A549 (cell line): ENCODE measurements around the gene HSPB7.

Experiments used
- EP300 ChIP-seq, 2 experiments: fragments of >200 bp; sonication (Bioruptor Twin); formaldehyde crosslinking; IDR thresholded peaks; 2 replicates in 1 of 2; 3 replicates in 1 of 2; pipeline ENCODE4 v1.6.1; 2016 to 2017
- TF ChIP-seq, protein P1 (sequence below): fragments of >200 bp; sonication (Bioruptor Twin); formaldehyde crosslinking; IDR thresholded peaks from 3 replicates; pipeline ENCODE4 v1.5.1; 2016
- TF ChIP-seq, protein P2 (sequence below): fragments of 250-450 bp; sonication (Bioruptor Pico); IDR thresholded peaks from 2 replicates; pipeline ENCODE4 v1.5.0; 2020; ENCODE audit warnings: low read depth, mild to moderate bottlenecking, moderate library complexity
- TF ChIP-seq, protein P3 (sequence below): fragments of 200-600 bp; sonication (generic); IDR thresholded peaks from 2 replicates; pipeline ENCODE4 v1.6.1; 2016; ENCODE audit warnings: antibody characterized with exemption, mild to moderate bottlenecking, moderate library complexity

DNA sequence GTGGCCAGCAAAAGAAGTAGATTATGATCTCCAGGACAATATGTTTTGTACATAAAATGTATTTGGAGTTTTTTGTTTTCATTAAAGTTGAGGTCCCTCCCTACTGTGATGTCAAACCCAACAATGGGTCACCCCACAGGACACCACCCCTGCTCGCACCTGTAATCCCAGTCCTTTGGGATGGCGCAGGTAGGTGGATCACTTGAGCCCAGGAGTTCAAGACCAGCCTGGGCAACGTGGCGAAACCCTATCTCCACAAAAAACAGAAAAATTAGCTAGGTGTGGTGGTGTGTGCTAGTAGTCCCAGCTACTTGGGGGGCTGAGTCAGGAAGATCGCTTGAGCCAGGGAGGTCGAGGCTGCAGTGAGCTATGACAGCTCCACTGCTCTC is 50.9 kb downstream of the HSPB7 start:
- TF ChIP-seq, protein P1, sequence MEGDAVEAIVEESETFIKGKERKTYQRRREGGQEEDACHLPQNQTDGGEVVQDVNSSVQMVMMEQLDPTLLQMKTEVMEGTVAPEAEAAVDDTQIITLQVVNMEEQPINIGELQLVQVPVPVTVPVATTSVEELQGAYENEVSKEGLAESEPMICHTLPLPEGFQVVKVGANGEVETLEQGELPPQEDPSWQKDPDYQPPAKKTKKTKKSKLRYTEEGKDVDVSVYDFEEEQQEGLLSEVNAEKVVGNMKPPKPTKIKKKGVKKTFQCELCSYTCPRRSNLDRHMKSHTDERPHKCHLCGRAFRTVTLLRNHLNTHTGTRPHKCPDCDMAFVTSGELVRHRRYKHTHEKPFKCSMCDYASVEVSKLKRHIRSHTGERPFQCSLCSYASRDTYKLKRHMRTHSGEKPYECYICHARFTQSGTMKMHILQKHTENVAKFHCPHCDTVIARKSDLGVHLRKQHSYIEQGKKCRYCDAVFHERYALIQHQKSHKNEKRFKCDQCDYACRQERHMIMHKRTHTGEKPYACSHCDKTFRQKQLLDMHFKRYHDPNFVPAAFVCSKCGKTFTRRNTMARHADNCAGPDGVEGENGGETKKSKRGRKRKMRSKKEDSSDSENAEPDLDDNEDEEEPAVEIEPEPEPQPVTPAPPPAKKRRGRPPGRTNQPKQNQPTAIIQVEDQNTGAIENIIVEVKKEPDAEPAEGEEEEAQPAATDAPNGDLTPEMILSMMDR, result no peak
- no peak for TF ChIP-seq EP300 (IDR thresholded peaks at IDR 0.05)
- TF ChIP-seq, protein P2, sequence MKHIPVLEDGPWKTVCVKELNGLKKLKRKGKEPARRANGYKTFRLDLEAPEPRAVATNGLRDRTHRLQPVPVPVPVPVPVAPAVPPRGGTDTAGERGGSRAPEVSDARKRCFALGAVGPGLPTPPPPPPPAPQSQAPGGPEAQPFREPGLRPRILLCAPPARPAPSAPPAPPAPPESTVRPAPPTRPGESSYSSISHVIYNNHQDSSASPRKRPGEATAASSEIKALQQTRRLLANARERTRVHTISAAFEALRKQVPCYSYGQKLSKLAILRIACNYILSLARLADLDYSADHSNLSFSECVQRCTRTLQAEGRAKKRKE (CRISPR knock-in tag), result no peak
- TF ChIP-seq, protein P3, sequence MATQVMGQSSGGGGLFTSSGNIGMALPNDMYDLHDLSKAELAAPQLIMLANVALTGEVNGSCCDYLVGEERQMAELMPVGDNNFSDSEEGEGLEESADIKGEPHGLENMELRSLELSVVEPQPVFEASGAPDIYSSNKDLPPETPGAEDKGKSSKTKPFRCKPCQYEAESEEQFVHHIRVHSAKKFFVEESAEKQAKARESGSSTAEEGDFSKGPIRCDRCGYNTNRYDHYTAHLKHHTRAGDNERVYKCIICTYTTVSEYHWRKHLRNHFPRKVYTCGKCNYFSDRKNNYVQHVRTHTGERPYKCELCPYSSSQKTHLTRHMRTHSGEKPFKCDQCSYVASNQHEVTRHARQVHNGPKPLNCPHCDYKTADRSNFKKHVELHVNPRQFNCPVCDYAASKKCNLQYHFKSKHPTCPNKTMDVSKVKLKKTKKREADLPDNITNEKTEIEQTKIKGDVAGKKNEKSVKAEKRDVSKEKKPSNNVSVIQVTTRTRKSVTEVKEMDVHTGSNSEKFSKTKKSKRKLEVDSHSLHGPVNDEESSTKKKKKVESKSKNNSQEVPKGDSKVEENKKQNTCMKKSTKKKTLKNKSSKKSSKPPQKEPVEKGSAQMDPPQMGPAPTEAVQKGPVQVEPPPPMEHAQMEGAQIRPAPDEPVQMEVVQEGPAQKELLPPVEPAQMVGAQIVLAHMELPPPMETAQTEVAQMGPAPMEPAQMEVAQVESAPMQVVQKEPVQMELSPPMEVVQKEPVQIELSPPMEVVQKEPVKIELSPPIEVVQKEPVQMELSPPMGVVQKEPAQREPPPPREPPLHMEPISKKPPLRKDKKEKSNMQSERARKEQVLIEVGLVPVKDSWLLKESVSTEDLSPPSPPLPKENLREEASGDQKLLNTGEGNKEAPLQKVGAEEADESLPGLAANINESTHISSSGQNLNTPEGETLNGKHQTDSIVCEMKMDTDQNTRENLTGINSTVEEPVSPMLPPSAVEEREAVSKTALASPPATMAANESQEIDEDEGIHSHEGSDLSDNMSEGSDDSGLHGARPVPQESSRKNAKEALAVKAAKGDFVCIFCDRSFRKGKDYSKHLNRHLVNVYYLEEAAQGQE, result no peak
